ENCODE measurements around the gene RBM17.
"Not testable (repeated sequence)": the region's sequence is repeated elsewhere in the genome, so short reads cannot be mapped to it uniquely, and the experiment has no call there.

Gene RBM17

GRCh38 chr10:6082496-6083395 is 6.1 kb upstream of the RBM17 start:
- DNase-seq = peak; percentile 33

GRCh38 chr10:6083523-6084475 is 5.0 kb upstream of the RBM17 start:
- peak; percentile 45 for DNase-seq

GRCh38 chr10:6086375-6087233 is 2.2 kb upstream of the RBM17 start:
- peak; percentile 78 for DNase-seq

GRCh38 chr10:6089334-6090219 is 743 bp downstream of the RBM17 start:
- peak; percentile 40 for DNase-seq

- DNase-seq = no peak
Observed at GRCh38 chr10:6091630-6092029, 2.8 kb downstream of the RBM17 start.

GRCh38 chr10:6092731-6093130 is 3.9 kb downstream of the RBM17 start:
- DNase-seq = no peak

GRCh38 chr10:6095810-6096570 is 7.2 kb downstream of the RBM17 start:
- no peak for DNase-seq

GRCh38 chr10:6097063-6097462 is 8.2 kb downstream of the RBM17 start:
- DNase-seq = no peak

GRCh38 chr10:6098156-6098555 is 9.3 kb downstream of the RBM17 start:
- no peak for DNase-seq

GRCh38 chr10:6100370-6100769 is 11.5 kb downstream of the RBM17 start:
- no peak for DNase-seq

- DNase-seq = no peak
Observed at GRCh38 chr10:6101181-6101580, 12.3 kb downstream of the RBM17 start.

- DNase-seq = no peak
Observed at GRCh38 chr10:6102128-6102527, 13.3 kb downstream of the RBM17 start.

- DNase-seq = no peak
Observed at GRCh38 chr10:6103591-6103990, 14.8 kb downstream of the RBM17 start.

- DNase-seq = not testable (repeated sequence)
Observed at GRCh38 chr10:6107616-6108015, 18.8 kb downstream of the RBM17 start.

- no peak for DNase-seq
Observed at GRCh38 chr10:6108072-6108471, 19.2 kb downstream of the RBM17 start.

- DNase-seq = peak; percentile 54
Observed at GRCh38 chr10:6108631-6109443, 20.0 kb downstream of the RBM17 start.

- no peak for DNase-seq
Observed at GRCh38 chr10:6109444-6109775, 20.6 kb downstream of the RBM17 start.

- DNase-seq = no peak
Observed at GRCh38 chr10:6110136-6110535, 21.3 kb downstream of the RBM17 start.

- no peak for DNase-seq
Observed at GRCh38 chr10:6112893-6113292, 24.1 kb downstream of the RBM17 start.

GRCh38 chr10:6114299-6114698 is 25.5 kb downstream of the RBM17 start:
- peak; percentile 24 for DNase-seq

All from fibroblast of skin of right biceps (primary cell).